Endometrial microvascular endothelial cells (primary cell): ENCODE results near the gene R3HCC1L. TPM values are rescaled to one million over a fixed set of nuclear protein-coding genes. Genes with fewer than 3 reads are reported as not detected.
"Not testable (repeated sequence)": the region's sequence is repeated elsewhere in the genome, so short reads cannot be mapped to it uniquely, and the experiment has no call there.

Experiments
- in situ Hi-C: cut with HindIII; loops from 2 replicates; pipeline ENCODE4 v1.10.0; 2017; ENCODE audit warnings: low sequenced_read_pairs, low pct_unique_long_range_greater_than_20kb; ENCODE audit errors: inconsistent ontology term
- total RNA-seq: library from RNA; depleted of rRNA; stranded (reverse); fragments of >200 nt; gene quantifications from one replicate; pipeline ENCODE4 v1.2.3, GENCODE V29; 2015; ENCODE audit errors: inconsistent ontology term

R3HCC1L gene
- total RNA-seq, 1 donor from 2014 or later = 9.6 TPM

DNA sequence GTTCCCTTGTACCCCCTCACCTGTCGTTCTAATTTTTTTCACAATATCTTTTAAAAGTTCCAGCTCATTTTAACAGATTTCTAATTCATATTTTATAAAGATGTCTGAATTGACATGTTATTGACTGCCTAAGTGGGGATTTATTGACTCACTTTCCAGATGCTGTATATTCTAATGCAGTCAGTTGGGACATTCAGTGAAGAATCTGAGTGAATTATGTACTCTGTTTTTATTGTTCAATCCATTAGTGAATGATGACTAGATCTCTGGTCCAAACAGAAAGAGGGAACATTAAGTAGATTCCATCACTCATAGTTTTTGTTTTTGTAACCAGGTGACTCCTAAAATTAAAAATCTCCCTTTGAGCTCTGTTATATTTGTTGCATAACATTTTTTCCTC lies 79.3 kb downstream of the R3HCC1L start:
- in situ Hi-C loops = no loop called here

DNA sequence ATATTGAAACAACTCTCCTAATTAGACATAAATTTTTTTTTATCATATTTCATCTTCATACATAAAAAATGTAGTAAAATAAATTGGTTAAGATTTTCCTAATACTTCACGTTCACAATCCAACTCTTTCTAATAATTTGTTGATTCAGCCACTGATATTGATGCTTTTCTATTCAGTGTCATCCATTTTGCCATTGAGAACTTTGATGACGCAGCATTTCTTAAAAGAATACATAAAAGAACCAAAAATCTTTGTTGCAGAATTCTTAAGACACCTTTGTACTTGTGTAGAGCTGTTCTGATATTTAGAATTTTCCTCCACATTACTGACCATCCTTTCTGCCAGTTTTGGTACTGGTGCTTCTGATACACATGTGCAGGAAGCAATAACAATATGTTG lies 80.9 kb downstream of the R3HCC1L start:
- in situ Hi-C loops = no loop called here

DNA sequence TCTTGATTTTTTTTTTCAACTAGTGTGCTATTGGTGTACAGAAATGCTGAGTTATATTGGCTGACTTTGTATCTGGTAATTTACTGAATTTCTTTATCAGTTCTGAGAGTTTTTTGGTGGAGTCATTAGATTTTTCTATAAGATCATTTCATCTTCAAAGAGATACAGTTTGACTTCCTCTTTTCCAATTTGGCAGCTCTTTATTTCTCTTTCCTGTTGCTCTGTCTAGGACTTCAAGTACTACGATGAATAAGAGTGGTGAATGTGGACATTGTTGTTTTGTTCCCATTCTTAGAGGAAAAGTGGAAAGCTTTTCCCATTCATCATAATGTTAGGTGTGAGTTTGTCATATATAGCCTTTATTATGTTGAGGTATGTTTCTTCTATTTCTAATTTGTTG lies 83.3 kb downstream of the R3HCC1L start:
- in situ Hi-C loops = no loop called here

DNA sequence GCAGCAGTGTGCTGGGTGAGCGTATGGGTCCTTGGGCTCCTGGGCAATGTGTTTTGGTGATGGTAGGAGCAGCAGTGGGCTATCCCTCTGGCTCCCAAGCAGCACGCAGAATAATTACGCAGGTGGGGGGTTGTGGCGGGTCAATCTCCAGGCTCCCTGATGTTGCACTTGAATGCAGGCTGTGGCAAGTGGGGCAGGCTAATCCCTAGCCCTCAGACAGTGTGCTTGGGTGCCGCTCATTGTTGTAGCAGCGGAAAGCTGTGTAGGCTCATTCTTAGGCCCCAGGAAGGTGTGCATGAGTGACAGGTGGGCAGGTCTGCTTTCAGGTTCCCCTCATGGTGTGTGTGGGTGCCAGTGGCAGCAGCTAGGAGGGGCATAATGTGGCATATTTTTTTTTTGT lies 89.4 kb downstream of the R3HCC1L start:
- in situ Hi-C loops = no loop called here

DNA sequence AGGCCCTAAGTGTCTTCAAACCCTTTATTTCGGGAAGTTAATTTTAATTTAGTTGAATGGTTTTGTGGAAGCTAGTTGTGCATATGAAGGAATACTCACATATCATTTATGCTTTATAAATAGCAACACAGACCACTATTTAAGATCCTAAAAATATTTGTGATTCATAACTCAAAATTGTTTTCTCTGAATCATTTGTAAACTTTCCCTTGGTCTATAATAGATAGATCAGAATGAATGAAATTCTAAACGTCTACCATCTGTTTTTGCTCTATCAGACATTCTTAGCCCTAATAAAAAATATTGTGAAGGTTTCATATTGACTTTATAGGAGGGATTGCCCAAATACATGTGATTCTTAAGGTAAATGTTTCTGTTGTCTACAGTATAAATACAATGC lies 90.1 kb downstream of the R3HCC1L start:
- in situ Hi-C loops = no loop called here

DNA sequence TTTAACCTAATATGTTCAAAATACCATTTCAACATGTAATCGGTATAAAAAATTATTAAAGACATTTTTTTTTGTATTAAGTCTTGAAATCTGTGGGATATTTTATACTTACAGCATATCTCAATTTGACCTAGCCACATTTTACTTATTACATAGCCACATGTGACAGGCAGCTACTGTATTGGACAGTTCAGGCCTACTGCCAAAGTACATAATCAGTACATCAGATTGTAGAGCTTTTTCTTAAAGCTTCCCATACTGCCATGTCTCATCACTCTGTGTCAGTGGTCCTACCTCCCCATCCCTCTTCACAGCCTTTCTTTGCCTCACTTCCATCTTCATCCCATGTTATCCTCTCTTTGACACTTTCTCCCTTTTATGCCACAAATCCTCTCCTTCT lies 90.5 kb downstream of the R3HCC1L start:
- in situ Hi-C loops = no loop called here

DNA sequence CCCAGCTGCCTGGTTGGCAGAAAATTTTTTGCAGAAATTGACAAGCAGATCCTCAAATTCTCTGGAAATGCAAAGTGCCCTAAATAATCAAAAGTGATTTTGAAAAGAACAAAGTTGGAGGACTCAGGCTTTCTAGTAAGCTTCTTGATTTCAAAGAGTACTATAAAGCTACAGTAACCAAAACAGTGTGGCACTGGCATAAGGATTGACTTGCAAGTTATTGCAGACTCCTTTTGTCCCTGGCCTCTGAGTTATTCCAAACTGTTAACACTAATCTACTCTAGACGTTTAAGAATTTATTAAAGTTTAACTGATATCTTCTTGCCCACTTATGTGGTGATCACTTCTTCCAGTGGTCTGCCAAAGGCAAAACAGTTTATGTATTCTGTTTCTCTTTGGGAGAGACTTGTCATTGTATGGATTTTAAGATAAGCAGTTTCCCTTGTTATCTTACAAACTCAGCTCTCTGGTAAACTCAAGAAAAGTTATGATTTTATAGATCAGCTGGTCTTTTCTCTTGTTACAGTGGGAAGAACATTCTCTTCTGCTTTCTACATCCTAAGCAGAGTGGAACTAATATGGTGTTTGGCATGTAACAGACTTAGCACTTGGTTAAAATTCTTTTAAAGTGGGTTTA lies 92.2 kb downstream of the R3HCC1L start:
- in situ Hi-C loops = no loop called here

DNA sequence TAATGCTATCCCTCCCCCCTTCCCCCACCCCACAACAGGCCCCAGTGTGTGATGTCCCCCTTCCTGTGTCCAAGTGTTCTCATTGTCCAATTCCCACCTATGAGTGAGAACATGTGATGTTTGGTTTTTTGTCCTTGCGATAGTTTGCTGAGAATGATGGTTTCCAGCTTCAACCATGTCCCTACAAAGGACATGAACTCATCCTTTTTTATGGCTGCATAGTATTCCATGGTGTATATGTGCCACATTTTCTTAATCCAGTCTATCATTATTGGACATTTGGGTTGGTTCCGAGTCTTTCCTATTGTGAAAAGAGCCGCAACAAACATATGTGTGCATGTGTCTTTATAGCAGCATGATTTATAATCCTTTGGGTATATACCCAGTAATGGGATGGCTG lies 93.3 kb downstream of the R3HCC1L start:
- in situ Hi-C loops = not testable (repeated sequence)

DNA sequence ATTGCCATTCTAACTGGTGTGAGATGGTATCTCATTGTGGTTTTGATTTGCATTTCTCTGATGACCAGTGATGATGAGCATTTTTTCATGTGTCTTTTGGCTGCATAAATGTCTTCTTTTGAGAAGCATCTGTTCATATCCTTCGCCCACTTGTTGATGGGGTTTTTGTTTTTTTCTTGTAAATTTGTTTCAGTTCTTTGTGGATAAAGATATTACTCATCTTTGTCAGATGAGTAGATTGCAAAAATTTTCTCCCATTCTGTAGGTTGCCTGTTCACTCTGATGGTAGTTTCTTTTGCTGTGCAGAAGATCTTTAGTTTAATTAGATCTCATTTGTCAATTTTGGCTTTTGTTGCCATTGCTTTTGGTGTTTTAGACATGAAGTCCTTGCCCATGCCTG lies 93.8 kb downstream of the R3HCC1L start:
- in situ Hi-C loops = not testable (repeated sequence)

DNA sequence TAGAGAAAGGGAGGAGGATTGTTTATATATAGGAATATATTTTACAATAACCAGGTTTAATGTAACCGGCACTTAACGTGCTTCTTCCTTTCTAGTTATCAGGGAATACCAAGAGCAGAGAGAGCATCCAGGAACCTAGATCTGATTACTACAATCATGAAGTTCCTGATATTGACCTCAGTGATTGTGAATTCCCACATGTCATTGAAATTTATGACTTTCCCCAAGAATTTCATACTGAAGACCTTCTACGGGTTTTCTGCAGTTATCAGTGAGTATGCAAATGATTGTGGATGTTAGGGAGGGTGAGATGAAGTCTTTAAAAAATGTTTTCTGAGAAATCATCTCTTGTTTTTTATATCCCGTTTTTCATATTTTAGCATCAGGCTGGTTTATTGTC lies 97.0 kb downstream of the R3HCC1L start:
- in situ Hi-C loops = no loop called here

DNA sequence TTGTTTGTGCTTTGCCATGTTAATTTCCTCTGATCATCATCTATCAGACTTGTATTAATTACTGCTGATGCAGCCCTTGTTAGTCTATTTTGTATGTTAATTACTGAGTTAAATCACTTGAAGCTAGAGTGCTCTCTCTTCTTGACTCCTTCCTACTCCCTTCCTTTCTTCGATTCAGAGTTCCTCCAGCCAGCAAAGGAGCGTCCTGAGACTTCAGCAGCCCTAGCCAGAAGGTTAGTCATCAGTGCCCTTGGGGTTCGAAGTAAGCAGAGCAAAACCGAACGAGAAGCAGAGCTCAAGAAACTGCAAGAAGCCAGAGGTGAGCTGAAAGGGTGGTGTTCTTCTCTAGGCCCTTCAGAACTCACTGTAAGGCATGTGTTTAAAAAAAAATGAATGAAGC lies 101.4 kb downstream of the R3HCC1L start:
- in situ Hi-C loops = no loop called here

DNA sequence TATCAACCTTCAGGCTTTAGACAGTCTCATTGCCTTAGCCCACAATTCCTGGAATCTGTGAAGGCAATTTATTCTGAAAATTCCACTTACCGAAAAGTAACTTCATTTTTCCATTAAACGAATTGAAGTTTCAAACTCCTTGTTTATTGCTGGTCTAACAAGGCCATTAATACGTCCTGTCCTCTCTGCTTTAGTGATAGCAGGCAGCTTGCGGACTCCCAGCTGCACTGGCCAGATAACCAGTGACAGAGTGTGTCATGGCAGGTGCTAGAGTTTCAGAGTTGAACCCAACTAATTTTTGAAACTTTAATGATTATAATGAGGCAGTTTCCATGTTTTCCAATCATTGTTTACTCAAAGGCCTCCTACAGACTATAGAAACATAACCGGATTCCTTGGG lies 102.4 kb downstream of the R3HCC1L start:
- in situ Hi-C loops = no loop called here

DNA sequence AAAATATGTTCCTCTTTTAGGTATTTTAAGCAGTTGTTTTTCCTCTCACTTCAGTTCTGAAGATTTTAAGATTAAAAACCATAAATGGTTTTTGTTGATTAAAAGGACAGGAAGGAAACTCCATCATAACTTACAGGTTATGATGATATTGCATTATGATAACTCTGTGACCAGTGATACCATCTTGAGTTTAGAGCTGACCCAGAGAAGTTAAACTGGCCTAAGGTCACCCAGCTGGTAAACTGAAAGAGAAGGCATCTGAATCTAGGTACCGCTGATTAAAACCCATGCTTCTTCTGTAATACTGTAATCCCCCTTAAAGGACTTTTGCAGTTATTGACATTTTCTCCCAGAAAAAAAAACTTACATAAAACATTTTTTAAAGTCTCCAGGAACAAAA lies 103.9 kb downstream of the R3HCC1L start:
- in situ Hi-C loops = no loop called here

DNA sequence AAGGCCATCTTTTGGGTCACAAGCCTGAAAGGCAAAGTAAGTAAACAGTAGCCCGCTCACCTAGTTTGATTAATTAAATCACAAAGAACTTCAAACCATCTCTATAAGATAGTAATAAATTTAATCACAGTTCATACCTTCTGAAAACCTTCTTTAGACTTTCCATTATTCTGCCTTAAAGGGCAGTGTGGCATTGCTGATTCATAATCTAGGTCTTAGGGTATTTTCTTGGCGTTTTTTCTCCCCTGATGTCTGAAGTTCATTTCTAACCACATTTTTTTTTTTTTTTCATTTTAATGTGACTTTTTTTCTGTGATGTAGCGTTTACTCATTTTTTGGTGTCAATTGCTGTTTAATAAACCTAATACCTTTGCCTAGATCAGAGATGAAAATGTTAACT lies 106.1 kb downstream of the R3HCC1L start:
- in situ Hi-C loops = no loop called here

DNA sequence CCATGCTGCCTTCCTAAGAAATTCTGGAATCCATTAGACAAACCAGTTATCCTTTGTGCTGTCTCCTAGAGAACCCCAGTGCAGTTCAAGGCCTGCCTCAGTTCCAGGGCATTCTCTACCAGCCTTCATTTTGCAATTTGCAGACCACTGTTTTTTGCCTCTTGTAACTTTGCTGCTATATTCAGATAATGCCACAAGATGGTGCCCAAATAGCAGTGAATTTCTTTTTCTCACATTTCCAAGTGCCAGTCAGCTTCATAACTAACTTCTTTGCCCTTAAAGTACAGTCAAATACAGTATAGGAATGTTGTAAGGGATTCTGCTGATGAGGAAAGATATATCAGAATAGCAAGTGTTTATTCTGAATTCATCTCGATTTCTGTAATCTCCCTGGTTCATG lies 108.4 kb downstream of the R3HCC1L start:
- in situ Hi-C loops = no loop called here

DNA sequence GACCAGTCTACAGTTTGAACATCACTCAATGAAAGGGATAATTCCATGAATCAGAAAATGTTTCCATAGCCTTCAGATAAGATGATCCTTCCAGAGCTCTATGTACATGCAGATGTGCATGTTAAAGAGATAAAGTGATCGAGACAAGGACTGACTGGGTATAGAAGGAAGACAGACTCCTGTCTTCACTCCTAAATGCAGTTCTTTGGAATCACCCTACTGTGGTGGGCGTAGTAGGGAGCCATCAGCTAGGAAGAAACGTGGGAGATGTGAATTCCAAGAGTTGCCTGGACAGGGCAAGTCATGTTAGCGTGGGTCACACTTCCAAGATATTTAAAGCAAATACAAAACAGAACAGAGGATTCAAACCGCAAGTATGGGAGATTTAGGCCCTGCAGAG lies 109.7 kb downstream of the R3HCC1L start:
- in situ Hi-C loops = no loop called here

DNA sequence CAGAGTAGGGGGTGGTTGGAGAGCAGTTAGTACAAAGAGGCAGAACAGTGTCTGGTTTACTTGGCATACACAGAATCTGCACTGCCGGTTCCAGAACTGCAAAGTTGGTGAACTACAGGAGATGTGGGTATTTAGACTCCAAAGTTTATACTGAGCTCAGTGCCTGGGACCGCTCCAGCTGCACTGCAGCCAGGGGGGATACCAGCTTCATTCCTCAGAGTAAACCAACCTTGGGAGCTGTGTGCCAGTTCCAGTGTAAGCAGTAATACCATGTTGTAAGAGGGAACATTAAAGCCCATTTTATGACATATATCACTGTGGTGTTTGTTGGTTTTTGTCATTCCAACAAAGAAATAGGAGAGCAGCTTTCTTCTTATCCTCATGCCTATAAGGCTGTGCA lies 110.1 kb downstream of the R3HCC1L start:
- in situ Hi-C loops = no loop called here

DNA sequence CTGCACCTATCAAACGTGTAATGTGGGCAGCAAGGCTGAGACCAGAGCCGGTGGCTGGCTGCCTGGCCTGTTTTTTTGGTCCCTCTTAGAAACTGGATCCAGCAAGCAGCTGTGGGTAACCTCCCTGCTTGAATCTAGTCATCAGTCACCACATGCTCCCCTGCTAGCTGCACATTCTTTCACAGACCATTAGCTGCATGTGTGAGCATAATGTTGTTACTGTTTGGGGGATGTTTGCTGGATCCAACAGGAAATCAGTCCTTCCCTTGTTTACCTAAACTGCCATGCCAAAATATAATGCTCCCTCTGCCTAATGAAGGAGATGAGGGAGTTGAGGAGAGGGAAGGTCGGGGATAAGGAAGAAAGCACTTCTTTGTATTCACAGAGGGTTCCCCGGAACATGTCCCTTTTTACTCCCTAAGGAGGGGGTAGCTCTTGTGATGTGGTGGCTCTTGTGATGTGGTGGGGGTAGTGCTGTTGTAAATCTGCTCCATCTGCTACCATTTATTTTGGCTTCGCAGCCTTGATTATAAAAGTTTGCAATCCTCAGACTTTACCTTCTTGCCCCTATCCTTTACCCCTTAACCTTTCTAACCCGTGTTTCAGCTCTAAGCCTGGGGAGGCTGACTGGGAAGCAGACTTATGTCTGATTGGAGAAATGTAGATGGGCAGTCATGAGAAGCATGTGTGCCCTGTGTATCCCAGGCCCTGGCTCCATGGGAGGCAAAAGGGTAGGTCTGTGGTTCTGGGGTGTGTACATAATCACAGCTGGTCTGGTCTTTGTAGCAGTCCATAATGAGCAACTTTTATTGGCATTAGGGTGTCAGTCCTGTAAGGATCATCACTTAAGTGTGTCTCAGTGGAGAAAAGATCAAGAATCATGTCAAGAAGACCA lies 112.7 kb downstream of the R3HCC1L start:
- in situ Hi-C loops = no loop called here

DNA sequence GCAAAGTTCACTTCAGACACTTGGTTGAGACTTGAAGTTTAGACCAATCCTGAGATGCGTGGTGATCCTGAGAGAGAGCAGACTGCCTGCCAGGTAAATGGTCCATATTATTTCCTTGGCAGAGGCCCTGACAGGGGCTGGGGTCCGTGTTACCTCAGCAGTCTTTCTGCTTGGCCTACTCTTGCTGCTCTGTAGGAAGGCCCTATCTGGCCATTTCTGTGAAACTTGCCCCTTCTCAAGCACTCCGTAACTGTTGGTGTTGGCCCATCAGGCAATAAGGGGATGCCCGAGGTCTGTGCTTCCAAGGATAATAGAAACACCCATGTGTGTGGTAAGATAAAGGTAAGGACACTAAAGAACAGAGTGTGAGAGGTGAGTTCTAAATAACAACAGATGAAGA lies 113.6 kb downstream of the R3HCC1L start:
- in situ Hi-C loops = no loop called here

DNA sequence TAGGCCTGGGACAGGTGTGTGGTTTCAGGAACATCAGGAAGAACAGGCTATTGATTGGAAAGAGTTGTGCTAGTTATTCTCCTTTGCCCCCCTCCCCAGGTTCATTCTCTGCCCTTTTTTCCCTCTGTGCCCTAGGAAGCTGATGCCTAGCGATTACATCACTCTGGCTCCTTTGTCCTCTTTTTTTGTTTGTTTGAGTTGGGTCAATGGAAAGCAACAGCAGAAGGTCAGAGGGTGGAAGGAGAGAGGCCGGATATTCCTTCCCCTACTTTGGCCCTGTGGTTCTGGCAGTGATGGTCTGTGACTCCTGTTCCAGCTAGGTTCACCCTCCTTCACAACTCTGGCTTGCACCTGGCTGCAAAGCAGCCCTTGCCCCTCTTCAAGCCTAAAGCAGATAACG lies 114.7 kb downstream of the R3HCC1L start:
- in situ Hi-C loops = no loop called here

DNA sequence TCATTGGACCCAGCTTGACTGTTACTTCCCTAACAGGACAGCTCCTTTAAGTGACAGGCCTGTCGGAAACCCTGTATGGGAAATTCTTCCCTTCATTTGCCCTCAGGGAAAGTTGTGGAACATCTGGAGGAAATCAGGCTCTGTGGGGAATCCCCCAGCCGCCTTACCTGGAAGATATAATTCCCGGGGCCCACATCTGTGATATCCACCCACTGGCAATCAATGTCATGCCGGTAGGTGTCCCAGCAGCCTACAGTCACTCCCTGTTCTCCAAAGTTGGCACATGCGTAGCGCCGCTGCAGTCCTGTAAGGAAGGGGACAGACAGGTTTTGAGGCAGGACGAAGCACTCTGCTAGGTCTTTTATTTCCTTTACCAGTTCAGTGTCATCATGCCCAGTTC lies 116.9 kb downstream of the R3HCC1L start:
- in situ Hi-C loops = no loop called here
